ENCODE results near the gene FCGR2B. TPM values are rescaled to one million over a fixed set of nuclear protein-coding genes. Genes with fewer than 3 reads are reported as not detected.

The FCGR2B gene
- total and polyA plus RNA-seq, 11 donors = 2.5 to 51.6 (median 5.5) TPM

DNA sequence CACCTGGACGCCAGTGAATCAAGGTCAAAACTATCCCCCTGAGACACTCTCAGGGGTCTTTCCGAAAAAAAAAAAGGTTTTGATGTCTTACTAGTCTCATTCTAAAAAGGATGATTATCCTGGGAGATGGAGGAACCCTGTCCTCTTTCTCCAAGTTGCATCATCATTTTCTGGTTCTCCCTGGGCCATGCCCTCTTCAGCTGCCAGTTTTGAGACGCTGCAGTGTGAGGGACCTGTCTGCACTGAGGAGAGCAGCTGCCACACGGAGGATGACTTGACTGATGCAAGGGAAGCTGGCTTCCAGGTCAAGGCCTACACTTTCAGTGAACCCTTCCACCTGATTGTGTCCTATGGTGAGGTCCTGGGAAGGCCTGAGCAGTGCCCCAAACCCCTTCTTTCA lies 47.6 kb downstream of the FCGR2B start:
- Histone ChIP-seq H3K27me3 (peaks cover 0 to 34% (median 0%) of the 10 kb centered on the region in 9 donors), H3K4me3 (no peak overlapping the region), H3K4me1 (peaks cover 0 to 16% (median 3%) of the 10 kb centered on the region in 12 donors), H3K36me3 (no peaks in the 10 kb centered on the region), H3K27ac (no peak overlapping the region), H3K9me3 (no peaks in the 10 kb centered on the region)
- ATAC-seq (no peak), DNase-seq (no peak)
- WGBS, 4 donors = 80 to 89% (median 85%) methylated on average over 3 to 4 of the region's 4 CpGs
- TF ChIP-seq POLR2A (IDR thresholded peaks at IDR 0.05) = no peak
- TF ChIP-seq, protein P1, sequence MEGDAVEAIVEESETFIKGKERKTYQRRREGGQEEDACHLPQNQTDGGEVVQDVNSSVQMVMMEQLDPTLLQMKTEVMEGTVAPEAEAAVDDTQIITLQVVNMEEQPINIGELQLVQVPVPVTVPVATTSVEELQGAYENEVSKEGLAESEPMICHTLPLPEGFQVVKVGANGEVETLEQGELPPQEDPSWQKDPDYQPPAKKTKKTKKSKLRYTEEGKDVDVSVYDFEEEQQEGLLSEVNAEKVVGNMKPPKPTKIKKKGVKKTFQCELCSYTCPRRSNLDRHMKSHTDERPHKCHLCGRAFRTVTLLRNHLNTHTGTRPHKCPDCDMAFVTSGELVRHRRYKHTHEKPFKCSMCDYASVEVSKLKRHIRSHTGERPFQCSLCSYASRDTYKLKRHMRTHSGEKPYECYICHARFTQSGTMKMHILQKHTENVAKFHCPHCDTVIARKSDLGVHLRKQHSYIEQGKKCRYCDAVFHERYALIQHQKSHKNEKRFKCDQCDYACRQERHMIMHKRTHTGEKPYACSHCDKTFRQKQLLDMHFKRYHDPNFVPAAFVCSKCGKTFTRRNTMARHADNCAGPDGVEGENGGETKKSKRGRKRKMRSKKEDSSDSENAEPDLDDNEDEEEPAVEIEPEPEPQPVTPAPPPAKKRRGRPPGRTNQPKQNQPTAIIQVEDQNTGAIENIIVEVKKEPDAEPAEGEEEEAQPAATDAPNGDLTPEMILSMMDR (IDR thresholded peaks at IDR 0.05) = no peak
- intact Hi-C loops (cut with DNase I) = no loop called here

DNA sequence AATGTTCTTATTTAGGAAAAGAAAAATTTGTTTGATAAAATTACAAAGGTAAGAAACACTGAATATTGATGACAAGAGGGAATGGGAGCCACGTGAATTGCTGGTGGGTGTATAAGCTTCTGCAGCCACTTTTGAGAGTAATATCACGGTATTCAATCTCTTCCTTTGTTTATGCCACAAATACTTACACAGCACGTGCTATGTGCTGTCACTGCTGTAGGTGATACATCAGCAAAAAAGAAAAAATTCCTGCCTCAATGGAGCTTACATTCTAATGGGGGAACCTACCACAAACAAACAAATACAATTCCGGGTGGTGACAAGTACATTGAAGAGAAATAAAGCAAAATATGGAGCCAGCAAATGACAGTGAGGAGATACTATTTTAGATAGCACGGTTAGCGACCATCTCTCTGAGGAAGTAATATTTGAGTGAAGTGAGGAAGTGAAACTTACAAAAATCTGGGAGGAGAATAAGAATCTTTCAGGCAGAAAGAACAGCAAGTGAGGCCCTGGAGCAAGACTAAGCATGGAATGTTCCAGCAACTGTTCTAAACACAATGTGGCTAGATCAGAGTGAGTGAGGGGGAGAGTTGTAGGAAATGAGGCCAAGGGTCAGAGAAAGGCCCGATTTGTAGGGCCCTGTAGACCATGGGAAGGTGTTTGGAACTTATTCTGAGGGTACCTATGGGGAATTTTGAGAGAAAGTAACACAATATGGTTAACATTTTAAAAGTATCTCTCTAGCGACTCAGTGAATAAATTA lies 55.8 kb downstream of the FCGR2B start:
- Histone ChIP-seq H3K9me3 (no peaks in the 10 kb centered on the region), H3K4me3 (no peak overlapping the region), H3K36me3 (no peaks in the 10 kb centered on the region), H3K27me3 (peaks cover 0 to 31% (median 0%) of the 10 kb centered on the region in 9 donors), H3K4me1 (peaks cover 0 to 34% (median 0%) of the 10 kb centered on the region in 12 donors), H3K27ac (no peak overlapping the region)
- no peak for ATAC-seq
- WGBS, 4 donors = 74 to 81% (median 78%) methylated on average over 8 of the region's 8 CpGs
- intact Hi-C loops (cut with DNase I) = no loop called here
- TF ChIP-seq, protein P1 (IDR thresholded peaks at IDR 0.05) = no peak
- no peak for TF ChIP-seq POLR2A (IDR thresholded peaks at IDR 0.05)
- DNase-seq = no peak

DNA sequence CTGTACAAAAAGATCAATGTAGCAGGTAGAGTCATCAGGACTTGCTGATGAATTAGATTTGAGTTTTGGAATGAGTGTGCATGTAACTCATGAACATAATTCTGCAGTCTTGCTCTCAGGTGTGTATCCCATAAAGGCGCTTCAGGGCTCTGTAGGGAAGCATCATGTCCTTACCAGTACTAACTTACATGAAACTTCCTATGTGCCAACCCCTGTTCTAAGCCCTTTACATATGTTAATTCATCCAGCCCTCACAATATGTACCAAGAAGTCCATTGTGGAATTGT lies 56.3 kb downstream of the FCGR2B start:
- peaks cover 0 to 31% (median 0%) of the 10 kb centered on the region in 9 donors for H3K27me3 ChIP-seq
- TF ChIP-seq POLR2A (IDR thresholded peaks at IDR 0.05) = no peak
- TF ChIP-seq, protein P1 (IDR thresholded peaks at IDR 0.05) = no peak
- peaks cover 0 to 34% (median 0%) of the 10 kb centered on the region in 12 donors for H3K4me1 ChIP-seq
- ATAC-seq = no peak
- no peaks in the 10 kb centered on the region for H3K9me3 ChIP-seq
- intact Hi-C loops (cut with DNase I) = no loop called here
- DNase-seq = no peak
- WGBS, 4 donors = 87 to 98% (median 93%) methylated on average over 1 of the region's 1 CpG
- no peaks in the 10 kb centered on the region for H3K36me3 ChIP-seq
- H3K27ac ChIP-seq = no peak overlapping the region
- H3K4me3 ChIP-seq = no peak overlapping the region

DNA sequence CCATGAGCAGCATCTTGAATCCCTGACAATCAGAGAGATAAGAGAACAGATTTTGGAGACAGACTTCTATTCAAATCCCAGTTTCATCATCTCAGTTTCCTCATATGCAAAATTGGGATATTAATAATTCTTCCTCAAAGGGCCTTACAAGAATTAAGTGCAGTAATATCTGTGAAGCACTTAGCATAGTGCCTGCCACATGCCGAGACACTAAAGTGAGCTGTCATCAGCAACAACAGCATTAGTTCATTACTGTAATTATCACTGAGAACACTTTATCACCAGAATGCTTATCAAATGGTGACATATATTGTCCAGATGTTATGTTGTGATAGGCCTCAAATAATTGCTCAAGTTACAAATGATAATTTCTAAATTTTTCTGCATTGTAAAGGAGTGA lies 57.5 kb downstream of the FCGR2B start:
- Histone ChIP-seq H3K36me3 (no peaks in the 10 kb centered on the region), H3K4me3 (no peak overlapping the region), H3K4me1 (peaks cover 0 to 35% (median 0%) of the 10 kb centered on the region in 12 donors), H3K27ac (no peak overlapping the region), H3K27me3 (peaks cover 0 to 29% (median 0%) of the 10 kb centered on the region in 9 donors), H3K9me3 (no peaks in the 10 kb centered on the region)
- TF ChIP-seq, protein P1 (IDR thresholded peaks at IDR 0.05) = no peak
- TF ChIP-seq POLR2A (IDR thresholded peaks at IDR 0.05) = no peak
- DNase-seq (no peak), ATAC-seq (no peak)
- 45 to 67% (median 50%) methylated on average over 1 of the region's 1 CpG for WGBS, 4 donors
- intact Hi-C loops (cut with DNase I) = loop anchor here in 1 of 10 donors (10.0 kb wide), 1 partner anchor 146 kb away; no protein-coding TSS in a partner anchor
